NCI-H1694 treated with DMSO at 0.1 percent for 48 hours (cell line): ENCODE measurements around the gene EIF6.
"Not testable (repeated sequence)": the region's sequence is repeated elsewhere in the genome, so short reads cannot be mapped to it uniquely, and the experiment has no call there.

Experiments
- DNase-seq: peaks from one replicate; lab custom pipeline; 2025; lab: John Stamatoyannopoulos, UW

Gene EIF6

GRCh38 chr20:35254448-35254999 is 30.0 kb downstream of the EIF6 start:
- DNase-seq, result no peak

- DNase-seq, result no peak
These were observed 31.6 kb downstream of the EIF6 start for GRCh38 chr20:35253010-35253409.

GRCh38 chr20:35252598-35252997 is 32.0 kb downstream of the EIF6 start:
- DNase-seq, result not testable (repeated sequence)

GRCh38 chr20:35252037-35252461 is 32.5 kb downstream of the EIF6 start:
- no peak for DNase-seq

- no peak for DNase-seq
These were observed 33.0 kb downstream of the EIF6 start for GRCh38 chr20:35251613-35251940.

GRCh38 chr20:35248641-35249475 is 35.7 kb downstream of the EIF6 start:
- peak; percentile 12 for DNase-seq

- no peak for DNase-seq
These were observed 37.8 kb downstream of the EIF6 start for GRCh38 chr20:35246723-35247122.

GRCh38 chr20:35243986-35244385 is 40.6 kb downstream of the EIF6 start:
- DNase-seq, result no peak

- no peak for DNase-seq
These were observed 41.3 kb downstream of the EIF6 start for GRCh38 chr20:35243317-35243716.

GRCh38 chr20:35240811-35241293 is 43.7 kb downstream of the EIF6 start:
- no peak for DNase-seq

- no peak for DNase-seq
These were observed 44.3 kb downstream of the EIF6 start for GRCh38 chr20:35240083-35240810.

- DNase-seq, result no peak
These were observed 45.8 kb downstream of the EIF6 start for GRCh38 chr20:35238735-35239134.

- DNase-seq, result no peak
These were observed 46.4 kb downstream of the EIF6 start for GRCh38 chr20:35238170-35238569.

GRCh38 chr20:35237486-35237885 is 47.1 kb downstream of the EIF6 start:
- DNase-seq, result no peak

- no peak for DNase-seq
These were observed 48.7 kb downstream of the EIF6 start for GRCh38 chr20:35235881-35236280.

- DNase-seq, result no peak
These were observed 52.0 kb downstream of the EIF6 start for GRCh38 chr20:35232575-35232974.
